Mucosa of stomach (tissue), 1 donor: ENCODE measurements around the gene NUBPL.

Source experiments
- H3K27me3 ChIP-seq: one replicate; pipeline ENCODE4 v1.7.0; 2013; ENCODE audit warnings: mild to moderate bottlenecking, low read length; ENCODE audit not compliant: control insufficient read depth, insufficient read depth
- H3K36me3 ChIP-seq: one replicate; pipeline ENCODE4 v1.7.0; 2013; ENCODE audit warnings: low read length; ENCODE audit not compliant: control insufficient read depth, insufficient read depth
- H3K4me1 ChIP-seq: one replicate; pipeline ENCODE4 v1.7.0; 2013; ENCODE audit warnings: mild to moderate bottlenecking, low read length; ENCODE audit not compliant: control insufficient read depth, insufficient read depth
- H3K4me3 ChIP-seq: one replicate; pipeline ENCODE4 v1.7.0; 2013; ENCODE audit warnings: low read length
- H3K9ac ChIP-seq: one replicate; pipeline ENCODE4 v1.7.0; 2013; ENCODE audit warnings: mild to moderate bottlenecking, low read length, moderate library complexity
- H3K9me3 ChIP-seq: one replicate; pipeline ENCODE4 v1.7.0; 2013; ENCODE audit warnings: mild to moderate bottlenecking, low read length, moderate library complexity; ENCODE audit not compliant: control insufficient read depth
- donor health status: Pancreatic carcinoma.

The NUBPL gene

DNA sequence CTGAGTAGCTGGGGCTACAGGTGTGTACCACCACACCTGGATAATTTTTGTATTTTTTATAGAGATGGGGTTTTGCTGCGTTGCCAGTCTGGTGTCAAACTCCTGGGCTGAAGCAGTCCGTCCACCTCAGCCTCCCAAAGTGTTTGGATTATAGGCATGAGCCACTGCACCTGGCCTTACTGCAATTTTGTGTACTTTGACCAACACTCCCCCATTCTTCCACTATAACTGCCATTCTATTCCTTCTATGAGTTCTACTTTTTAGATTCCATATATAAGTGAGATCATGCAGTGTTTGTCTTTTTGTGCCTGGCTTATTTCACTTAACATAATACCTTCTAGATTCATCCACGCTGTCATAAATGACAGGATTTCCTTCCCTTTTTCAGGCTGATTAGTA lies 199.1 kb downstream of the NUBPL start:
- Histone ChIP-seq H3K27me3 (no peaks in the 10 kb centered on the region), H3K4me3 (no peak overlapping the region), H3K36me3 (no peaks in the 10 kb centered on the region), H3K9me3 (no peaks in the 10 kb centered on the region), H3K9ac (no peak overlapping the region), H3K4me1 (no peaks in the 10 kb centered on the region)

DNA sequence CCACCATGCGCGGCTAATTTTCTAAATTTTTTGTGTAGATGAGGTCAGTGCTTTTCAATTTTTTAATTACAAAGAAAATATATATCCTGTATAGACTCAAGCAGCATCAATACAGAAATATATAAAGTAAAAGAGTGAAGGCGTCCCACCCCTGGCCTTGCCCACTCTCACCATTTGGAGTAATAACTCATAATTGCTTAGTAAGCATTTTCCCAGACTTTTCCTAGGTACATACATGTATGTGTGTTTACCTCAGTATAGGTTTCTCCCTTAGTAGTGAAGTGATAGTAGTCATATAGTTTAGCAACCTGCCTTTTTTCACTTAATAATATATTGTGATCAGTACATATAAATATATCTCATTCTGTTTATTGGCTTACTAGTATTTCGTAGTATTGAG lies 200.1 kb downstream of the NUBPL start:
- Histone ChIP-seq H3K4me3 (no peak overlapping the region), H3K9me3 (no peaks in the 10 kb centered on the region), H3K36me3 (no peaks in the 10 kb centered on the region), H3K9ac (no peak overlapping the region), H3K4me1 (no peaks in the 10 kb centered on the region), H3K27me3 (no peaks in the 10 kb centered on the region)

DNA sequence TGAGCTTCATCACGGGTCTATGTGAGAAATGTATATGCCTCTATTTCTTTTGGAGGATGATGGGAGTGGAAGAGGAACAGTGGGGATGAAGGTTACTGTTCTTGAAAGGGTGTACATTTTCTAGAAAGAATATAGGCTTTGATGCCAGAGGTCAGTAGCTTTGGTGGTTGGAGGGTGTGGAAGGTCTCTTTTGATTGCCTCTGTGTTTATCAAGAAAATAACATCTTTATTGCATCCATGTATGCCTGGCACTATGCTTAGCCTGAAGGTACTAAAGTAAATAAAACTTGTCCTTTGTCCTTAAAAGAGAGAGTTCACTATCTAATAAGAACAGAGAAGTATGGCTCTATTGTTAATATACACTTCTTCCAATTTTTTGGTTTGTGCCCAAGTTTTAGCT lies 201.8 kb downstream of the NUBPL start:
- Histone ChIP-seq H3K27me3 (no peaks in the 10 kb centered on the region), H3K4me1 (no peaks in the 10 kb centered on the region), H3K4me3 (no peak overlapping the region), H3K36me3 (no peaks in the 10 kb centered on the region), H3K9me3 (no peaks in the 10 kb centered on the region), H3K9ac (no peak overlapping the region)

DNA sequence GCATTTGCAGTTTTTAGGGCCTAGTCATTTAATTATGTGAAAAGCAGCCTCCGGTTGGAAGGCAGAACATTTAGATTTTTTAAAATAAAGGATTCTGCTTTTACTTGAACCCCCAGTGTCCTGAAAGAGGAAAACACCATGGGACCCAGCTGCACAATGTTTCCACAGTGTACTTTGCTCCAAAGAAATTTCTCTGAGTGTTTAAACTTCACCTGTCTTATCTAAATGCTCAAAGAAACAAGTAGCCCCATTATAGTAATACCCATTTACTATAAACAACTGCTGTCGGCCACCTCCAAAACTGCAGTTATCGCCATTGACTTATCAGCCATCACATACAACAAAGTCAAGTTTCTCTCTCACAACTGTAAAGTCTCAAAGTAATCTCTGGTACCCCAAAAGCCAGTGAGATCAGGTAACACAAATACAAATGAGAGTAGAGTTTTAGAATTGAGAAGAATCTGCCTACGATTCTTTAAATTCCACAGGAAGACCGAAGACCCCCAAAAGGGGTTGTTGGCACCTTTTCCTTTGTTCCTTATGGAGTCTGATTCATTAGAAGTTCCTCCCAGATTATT lies 205.2 kb downstream of the NUBPL start:
- Histone ChIP-seq H3K4me1 (no peaks in the 10 kb centered on the region), H3K9ac (no peak overlapping the region), H3K9me3 (no peaks in the 10 kb centered on the region), H3K4me3 (no peak overlapping the region), H3K27me3 (no peaks in the 10 kb centered on the region), H3K36me3 (no peaks in the 10 kb centered on the region)

DNA sequence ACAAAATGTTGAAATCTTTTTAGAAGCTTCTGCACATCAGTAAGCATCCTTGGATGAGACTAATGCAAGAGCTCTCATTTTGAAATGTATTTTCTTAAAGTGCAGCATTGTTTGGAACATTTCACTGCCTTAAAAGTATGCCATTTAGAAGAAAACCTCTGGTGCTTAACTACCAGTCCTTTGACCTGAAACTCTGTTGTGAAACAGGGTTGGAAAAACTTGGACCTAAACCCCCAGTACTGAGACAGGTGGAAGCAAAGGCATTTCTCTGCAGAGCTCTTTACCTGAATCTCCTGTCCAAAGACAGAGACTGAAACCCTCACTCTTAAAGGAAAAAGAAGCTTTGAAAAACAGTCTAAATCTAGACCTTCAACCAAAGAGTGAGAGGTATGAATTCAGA lies 207.2 kb downstream of the NUBPL start:
- H3K4me3 ChIP-seq, result no peak overlapping the region

DNA sequence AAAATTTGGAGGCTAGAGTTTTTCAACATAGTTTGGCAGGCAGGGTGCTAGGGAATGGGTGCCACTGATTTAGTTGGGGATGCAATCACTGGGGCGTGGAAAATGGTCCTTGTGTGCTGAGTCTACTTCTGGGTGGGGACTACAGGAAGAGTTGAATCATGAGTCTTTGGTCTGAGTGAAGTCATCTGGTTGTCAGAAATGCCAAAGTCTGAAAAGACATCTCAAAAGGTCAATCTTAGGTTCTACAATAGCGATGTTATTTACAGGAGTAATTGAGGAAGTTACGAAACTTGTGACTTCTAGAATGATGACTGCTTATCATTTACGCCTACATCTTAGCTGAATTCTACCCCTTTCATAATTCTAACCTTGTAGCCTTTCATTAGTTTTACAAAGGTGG lies 209.1 kb downstream of the NUBPL start:
- Histone ChIP-seq H3K9me3 (no peaks in the 10 kb centered on the region), H3K4me3 (no peak overlapping the region), H3K36me3 (no peaks in the 10 kb centered on the region), H3K4me1 (no peaks in the 10 kb centered on the region), H3K27me3 (no peaks in the 10 kb centered on the region), H3K9ac (no peak overlapping the region)

More for the DNA sequence above, 207.2 kb downstream of the NUBPL start:
- Histone ChIP-seq H3K4me1 (no peaks in the 10 kb centered on the region), H3K9me3 (no peaks in the 10 kb centered on the region), H3K9ac (no peak overlapping the region), H3K27me3 (no peaks in the 10 kb centered on the region), H3K36me3 (no peaks in the 10 kb centered on the region)

DNA sequence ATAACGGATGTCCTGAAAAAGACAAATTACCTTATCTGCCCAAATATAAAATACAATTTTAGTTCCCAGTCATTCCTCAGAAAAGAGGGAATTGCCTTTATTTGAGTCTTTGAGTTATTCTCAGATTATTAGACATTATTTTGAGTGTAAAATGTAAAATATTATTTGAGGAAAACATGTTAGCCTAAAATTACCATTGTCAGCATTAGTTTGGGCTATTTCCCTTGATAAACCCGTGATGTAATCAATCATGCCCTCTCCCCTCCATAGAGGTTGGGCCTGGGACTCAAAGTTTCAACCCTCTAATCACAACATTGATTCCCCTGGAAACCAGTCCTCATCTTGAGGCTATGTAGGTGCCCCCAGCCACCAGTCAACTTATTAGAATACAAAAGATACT lies 213.4 kb downstream of the NUBPL start:
- Histone ChIP-seq H3K9me3 (no peaks in the 10 kb centered on the region), H3K4me1 (no peaks in the 10 kb centered on the region), H3K36me3 (no peaks in the 10 kb centered on the region), H3K27me3 (no peaks in the 10 kb centered on the region), H3K4me3 (no peak overlapping the region), H3K9ac (no peak overlapping the region)

DNA sequence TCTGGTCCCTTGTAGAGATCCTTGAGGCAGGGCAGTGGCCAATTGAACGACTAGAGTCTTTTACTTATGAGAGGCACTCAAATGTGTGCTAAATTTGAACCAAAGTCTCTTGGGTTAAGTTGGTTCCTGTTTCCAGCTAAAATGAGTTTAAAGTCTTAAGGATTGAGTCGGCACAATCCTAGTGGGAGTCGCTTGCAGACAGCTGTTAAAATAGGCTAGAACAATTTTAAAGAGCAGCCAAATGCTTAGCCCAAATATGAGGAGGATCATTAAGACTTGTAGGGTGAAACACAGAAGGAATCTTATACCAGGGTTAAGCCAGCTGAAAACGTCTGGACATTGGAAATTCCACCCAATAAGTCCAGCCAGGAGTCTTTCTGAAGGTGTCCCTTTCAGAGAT lies 216.1 kb downstream of the NUBPL start:
- H3K4me1 ChIP-seq, result no peaks in the 10 kb centered on the region
- H3K9ac ChIP-seq, result no peak overlapping the region
- no peaks in the 10 kb centered on the region for H3K9me3 ChIP-seq
- H3K4me3 ChIP-seq, result no peak overlapping the region
- no peaks in the 10 kb centered on the region for H3K36me3 ChIP-seq
- H3K27me3 ChIP-seq, result no peaks in the 10 kb centered on the region

DNA sequence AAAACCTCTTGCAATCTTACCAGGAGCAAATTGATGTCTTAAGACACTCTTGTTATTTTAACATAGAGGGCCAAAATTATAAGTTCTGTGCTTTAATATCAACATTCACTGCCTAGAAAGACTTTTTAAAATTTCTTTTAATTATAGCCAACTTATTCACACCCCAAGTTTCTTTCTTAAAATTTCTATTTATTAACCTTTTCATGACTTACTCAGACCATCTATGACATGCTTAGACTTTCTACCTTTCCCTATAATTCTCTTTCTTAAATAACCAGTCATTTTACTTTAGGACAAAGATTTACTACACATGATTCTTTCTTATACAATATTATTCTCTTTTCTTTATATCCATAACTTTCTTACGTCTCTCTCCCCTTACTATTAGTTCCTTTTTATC lies 220.4 kb downstream of the NUBPL start:
- Histone ChIP-seq H3K9me3 (no peaks in the 10 kb centered on the region), H3K4me3 (no peak overlapping the region), H3K4me1 (no peaks in the 10 kb centered on the region), H3K36me3 (no peaks in the 10 kb centered on the region), H3K9ac (no peak overlapping the region), H3K27me3 (no peaks in the 10 kb centered on the region)

DNA sequence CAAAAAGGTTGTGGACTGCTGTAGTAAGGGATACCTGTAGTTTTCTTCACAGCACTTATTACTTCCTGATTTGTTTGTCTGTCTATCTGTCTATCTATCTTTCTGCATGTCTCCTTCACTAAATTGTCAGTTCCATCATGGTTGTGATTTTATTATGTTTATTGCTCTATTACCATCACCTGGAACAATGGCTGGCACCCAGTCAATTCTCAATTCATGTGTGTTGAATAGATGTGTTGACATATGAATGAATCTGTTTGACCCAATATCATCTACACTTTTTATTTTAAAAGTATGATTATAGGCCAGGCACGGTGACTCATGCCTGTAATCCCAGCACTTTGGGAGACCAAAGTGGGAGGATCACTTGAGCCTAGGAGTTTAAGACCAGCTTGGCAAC lies 224.4 kb downstream of the NUBPL start:
- H3K9me3 ChIP-seq, result no peaks in the 10 kb centered on the region
- H3K36me3 ChIP-seq, result no peaks in the 10 kb centered on the region
- no peak overlapping the region for H3K9ac ChIP-seq
- H3K4me3 ChIP-seq, result no peak overlapping the region
- H3K4me1 ChIP-seq, result peaks cover 4% of the 10 kb centered on the region
- H3K27me3 ChIP-seq, result no peaks in the 10 kb centered on the region

DNA sequence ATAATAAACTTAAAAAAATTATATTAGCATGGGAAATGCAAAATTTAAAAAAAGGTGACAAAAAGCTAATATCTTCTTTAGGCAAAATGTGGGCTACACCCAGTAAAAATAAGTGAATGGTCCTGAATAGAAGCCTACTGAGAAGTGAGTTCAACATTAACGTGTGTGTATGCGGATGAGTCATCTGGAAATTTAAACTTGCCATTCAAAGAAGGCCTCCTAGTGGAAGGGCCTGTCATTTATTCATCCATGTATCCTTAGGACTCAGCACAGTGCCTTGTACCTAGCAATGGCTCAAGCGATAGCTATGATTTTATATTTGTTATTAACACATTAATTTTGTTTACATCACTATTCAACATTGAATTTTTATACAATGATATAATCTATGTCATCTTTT lies 226.2 kb downstream of the NUBPL start:
- Histone ChIP-seq H3K27me3 (no peaks in the 10 kb centered on the region), H3K9ac (no peak overlapping the region), H3K4me1 (peaks cover 4% of the 10 kb centered on the region), H3K9me3 (no peaks in the 10 kb centered on the region), H3K4me3 (no peak overlapping the region), H3K36me3 (no peaks in the 10 kb centered on the region)

DNA sequence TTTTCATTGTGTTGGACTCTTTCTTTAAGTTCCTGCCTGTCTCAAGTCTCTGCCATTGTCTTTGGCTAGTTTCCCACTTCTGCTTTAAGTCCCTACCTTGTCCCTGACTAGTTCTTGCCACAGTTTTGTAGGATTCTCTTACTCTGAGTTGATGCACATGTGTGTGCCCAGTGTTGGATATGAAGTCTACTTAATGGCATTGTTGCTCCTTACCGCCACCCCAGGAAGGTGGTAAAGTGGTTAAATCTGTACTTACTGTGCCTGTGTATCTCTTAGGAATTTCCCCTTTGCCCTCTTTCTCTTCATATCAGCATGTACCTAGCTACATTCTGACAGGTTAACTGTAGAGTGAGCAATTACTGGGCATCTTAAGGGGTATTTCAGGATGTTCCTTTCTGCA lies 227.1 kb downstream of the NUBPL start:
- Histone ChIP-seq H3K4me3 (no peak overlapping the region), H3K4me1 (peaks cover 4% of the 10 kb centered on the region), H3K27me3 (no peaks in the 10 kb centered on the region), H3K9ac (no peak overlapping the region), H3K9me3 (no peaks in the 10 kb centered on the region), H3K36me3 (no peaks in the 10 kb centered on the region)

DNA sequence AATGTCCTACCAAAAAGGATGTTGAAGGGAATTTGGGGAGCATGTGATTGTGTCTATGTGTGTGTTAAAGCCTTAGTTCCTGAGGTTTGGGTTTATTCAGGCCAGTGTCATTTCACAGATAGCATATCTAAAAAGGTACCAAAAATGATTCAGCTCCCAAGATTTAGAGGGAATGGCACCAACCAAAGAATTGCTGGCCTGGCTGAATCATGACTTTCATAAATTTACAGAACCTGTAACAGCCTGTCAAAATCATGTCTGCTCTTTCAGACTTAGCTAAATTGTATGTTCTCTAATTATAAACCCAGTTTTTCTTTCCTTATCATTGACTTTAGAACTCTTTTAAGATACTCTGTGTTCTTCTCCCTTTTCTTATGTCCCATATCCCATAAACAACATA lies 231.5 kb downstream of the NUBPL start:
- no peaks in the 10 kb centered on the region for H3K36me3 ChIP-seq
- no peak overlapping the region for H3K9ac ChIP-seq
- peaks cover 4% of the 10 kb centered on the region for H3K4me1 ChIP-seq
- no peaks in the 10 kb centered on the region for H3K9me3 ChIP-seq
- no peaks in the 10 kb centered on the region for H3K27me3 ChIP-seq
- no peak overlapping the region for H3K4me3 ChIP-seq
